Ishikawa (cell line): ENCODE data around the gene TMEM198.

ENCODE experiments used
- CREB1 ChIP-seq: IDR thresholded peaks from 2 replicates; pipeline ENCODE4 v1.6.1; 2012; ENCODE audit warnings: low read depth
- EP300 ChIP-seq: IDR thresholded peaks from 2 replicates; pipeline ENCODE4 v1.6.1; 2012; ENCODE audit warnings: borderline replicate concordance
- FOXM1 ChIP-seq: IDR thresholded peaks from 2 replicates; pipeline ENCODE4 v1.6.1; 2012; ENCODE audit warnings: low read depth, borderline replicate concordance
- TAF1 ChIP-seq: IDR thresholded peaks from 2 replicates; pipeline ENCODE4 v1.6.1; 2012; ENCODE audit warnings: low read depth, mild to moderate bottlenecking
- USF1 ChIP-seq: IDR thresholded peaks from 2 replicates; pipeline ENCODE4 v1.6.1; 2012
- YY1 ChIP-seq: IDR thresholded peaks from 2 replicates; pipeline ENCODE4 v1.6.1; 2012; ENCODE audit warnings: low read depth
- ZBTB7A ChIP-seq: IDR thresholded peaks from 2 replicates; pipeline ENCODE4 v1.6.1; 2012; ENCODE audit warnings: low read depth
- TF ChIP-seq, protein P1 (sequence below): IDR thresholded peaks from 2 replicates; pipeline ENCODE4 v1.6.1; 2012; ENCODE audit warnings: low read depth, mild to moderate bottlenecking
- TF ChIP-seq, protein P2 (sequence below): IDR thresholded peaks from 2 replicates; pipeline ENCODE4 v1.6.1; 2012

- no peak for TF ChIP-seq TAF1
- no peak for TF ChIP-seq EP300
- no peak for TF ChIP-seq YY1
- TF ChIP-seq, protein P1, sequence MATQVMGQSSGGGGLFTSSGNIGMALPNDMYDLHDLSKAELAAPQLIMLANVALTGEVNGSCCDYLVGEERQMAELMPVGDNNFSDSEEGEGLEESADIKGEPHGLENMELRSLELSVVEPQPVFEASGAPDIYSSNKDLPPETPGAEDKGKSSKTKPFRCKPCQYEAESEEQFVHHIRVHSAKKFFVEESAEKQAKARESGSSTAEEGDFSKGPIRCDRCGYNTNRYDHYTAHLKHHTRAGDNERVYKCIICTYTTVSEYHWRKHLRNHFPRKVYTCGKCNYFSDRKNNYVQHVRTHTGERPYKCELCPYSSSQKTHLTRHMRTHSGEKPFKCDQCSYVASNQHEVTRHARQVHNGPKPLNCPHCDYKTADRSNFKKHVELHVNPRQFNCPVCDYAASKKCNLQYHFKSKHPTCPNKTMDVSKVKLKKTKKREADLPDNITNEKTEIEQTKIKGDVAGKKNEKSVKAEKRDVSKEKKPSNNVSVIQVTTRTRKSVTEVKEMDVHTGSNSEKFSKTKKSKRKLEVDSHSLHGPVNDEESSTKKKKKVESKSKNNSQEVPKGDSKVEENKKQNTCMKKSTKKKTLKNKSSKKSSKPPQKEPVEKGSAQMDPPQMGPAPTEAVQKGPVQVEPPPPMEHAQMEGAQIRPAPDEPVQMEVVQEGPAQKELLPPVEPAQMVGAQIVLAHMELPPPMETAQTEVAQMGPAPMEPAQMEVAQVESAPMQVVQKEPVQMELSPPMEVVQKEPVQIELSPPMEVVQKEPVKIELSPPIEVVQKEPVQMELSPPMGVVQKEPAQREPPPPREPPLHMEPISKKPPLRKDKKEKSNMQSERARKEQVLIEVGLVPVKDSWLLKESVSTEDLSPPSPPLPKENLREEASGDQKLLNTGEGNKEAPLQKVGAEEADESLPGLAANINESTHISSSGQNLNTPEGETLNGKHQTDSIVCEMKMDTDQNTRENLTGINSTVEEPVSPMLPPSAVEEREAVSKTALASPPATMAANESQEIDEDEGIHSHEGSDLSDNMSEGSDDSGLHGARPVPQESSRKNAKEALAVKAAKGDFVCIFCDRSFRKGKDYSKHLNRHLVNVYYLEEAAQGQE = no peak
- no peak for TF ChIP-seq CREB1
- no peak for TF ChIP-seq ZBTB7A
- no peak for TF ChIP-seq FOXM1
- TF ChIP-seq USF1 = no peak
- TF ChIP-seq, protein P2, sequence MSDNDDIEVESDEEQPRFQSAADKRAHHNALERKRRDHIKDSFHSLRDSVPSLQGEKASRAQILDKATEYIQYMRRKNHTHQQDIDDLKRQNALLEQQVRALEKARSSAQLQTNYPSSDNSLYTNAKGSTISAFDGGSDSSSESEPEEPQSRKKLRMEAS = no peak
These were observed 33.2 kb upstream of the TMEM198 start for GRCh38 chr2:219510512-219511135.
